Activated gamma-delta T cell treated with anti-CD3 and anti-CD28 coated beads, Interleukin-2, amount 50 U/mL, for 16 hours (primary cell): ENCODE data around the gene TMEM51.
A peak's percentile ranks its signal among the peaks of the same experiment; 100 is the strongest.
"Not testable (repeated sequence)": the region's sequence is repeated elsewhere in the genome, so short reads cannot be mapped to it uniquely, and the experiment has no call there.

ENCODE experiments used
- DNase-seq: peaks from one replicate; pipeline ENCODE4 v3.0.0-alpha.2; 2020; ENCODE audit warnings: low read depth

The TMEM51 gene

DNA sequence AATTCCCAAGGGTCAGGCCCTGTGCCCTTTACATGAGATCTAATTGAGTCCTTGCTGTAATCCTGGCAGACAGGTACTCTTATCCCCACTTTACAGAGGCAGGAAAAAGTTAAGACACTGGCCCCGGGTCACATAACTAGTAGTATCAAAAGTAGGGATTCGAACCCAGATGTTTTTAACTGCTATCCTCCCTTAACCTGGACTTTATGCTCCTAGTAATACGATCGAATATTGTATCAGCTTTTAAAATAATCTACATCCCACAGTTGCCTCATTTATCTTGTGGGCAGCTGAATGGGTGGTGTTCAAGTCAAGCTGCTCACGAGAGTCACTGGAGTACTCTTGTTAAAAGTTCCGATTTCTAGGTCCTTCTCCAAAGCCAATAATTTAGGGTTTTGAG lies 25.5 kb upstream of the TMEM51 start:
- no peak for DNase-seq

DNA sequence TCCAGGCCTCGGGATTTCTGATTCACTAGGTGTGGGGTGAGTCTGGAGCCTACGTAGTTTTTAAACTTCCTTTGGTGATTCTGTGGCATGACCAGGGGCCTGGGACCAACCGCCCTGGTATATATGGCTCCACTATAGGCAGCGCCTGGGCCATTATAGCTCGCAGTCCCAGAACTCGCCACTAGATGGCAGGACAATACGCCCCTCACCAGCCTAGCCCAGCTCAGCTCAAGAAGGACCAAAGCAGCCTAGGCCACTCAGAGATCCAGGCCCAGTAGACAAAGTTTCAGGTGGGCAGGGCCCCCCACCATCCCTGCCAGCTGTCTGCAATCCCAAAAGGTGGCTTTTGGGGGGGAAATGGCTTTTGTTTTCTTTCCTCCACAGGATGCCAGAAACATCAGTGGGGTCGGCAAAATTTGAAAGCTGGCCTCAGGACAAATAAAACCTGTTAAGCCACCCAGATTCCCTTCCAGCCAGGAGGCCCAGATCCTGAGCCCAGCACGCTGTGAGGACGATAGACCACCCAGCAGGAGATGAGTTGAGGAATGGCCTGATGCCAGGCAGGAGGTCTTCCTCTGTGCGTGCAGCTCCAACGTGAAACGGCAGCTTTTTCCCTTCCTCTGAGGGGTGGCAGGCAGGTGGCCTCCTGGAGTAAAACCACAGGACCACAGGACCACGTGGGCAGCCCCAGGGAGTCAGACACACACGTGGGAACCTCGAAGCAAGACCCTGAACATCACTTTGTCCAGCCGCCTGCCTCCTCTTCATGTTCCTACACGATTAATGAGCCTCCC lies 24.8 kb upstream of the TMEM51 start:
- DNase-seq: peak; percentile 53

DNA sequence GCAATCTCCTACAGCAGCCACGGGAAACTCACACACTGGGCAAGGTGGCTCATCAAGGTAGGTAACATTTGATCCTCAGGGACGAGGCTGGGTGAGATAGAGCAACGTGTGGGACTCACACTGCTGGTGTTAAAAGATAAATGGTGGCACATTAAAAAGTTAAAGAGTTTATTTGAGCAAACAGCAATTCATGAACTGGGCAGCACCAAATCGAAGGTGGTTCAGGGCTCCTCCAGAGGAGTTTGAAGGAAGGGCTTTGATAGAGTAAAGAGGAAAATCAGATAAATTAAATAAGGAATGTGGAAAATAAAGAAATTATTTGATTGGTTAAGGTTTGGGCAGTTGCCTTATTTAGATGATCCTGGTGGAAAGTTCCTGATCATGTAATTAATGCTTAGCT lies 23.6 kb upstream of the TMEM51 start:
- DNase-seq: no peak

DNA sequence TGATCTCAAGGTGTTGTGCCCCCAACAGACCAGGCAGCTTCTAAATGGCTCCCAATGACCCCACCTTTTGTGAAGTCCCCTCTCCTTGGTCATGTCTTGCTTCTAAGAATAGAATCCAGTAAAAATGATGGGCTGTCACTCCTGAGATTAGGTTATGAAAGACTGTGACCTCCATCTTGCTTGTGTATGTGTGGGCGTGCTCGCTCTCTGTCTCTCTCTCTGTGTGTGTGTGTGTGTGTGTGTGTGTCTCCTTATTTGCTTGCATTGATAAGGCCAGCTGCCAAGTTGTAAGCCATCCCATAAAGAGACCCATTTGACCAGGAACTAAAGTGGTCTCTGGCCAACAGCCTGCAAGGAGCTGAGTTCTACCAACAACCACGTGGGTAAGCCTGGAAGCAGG lies 22.9 kb upstream of the TMEM51 start:
- no peak for DNase-seq

DNA sequence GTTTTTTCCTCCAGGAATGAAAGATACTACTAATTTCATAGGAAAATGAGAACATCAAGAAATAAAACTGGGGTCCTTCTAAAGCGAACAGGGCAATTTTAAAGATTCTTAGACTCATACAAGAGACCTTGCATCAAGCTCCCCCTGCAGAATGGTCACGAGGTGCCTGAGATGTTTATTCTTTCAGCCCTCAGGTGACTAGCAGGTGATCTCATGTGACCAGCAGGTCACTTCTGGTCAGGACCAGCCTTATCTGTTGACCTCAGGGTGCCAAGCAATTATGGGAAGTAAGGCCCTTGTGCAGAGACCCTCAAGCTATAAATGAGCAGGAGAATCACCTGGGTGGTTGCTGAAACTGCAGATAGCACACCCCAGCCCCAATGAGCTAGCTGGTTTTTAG lies 20.6 kb upstream of the TMEM51 start:
- DNase-seq: no peak

DNA sequence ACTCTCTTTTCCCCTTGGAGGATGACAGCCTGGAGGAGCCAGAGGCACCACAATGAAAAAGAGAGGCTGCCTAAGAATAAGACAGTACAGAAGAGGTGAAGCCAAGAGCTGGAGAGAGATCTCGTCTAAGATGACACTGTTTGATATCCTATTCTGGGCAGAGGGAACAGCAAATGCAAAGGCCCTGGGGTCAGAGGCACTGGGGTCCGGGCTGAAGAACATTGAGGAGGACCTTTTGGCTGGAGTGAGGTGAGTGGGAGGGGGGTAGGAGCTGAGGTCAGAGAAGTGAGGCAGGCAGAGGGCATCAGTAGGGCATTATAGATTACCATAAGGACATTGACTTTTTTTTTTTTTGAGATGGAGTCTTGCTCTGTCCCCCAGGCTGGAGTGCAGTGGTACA lies 19.3 kb upstream of the TMEM51 start:
- DNase-seq: no peak

DNA sequence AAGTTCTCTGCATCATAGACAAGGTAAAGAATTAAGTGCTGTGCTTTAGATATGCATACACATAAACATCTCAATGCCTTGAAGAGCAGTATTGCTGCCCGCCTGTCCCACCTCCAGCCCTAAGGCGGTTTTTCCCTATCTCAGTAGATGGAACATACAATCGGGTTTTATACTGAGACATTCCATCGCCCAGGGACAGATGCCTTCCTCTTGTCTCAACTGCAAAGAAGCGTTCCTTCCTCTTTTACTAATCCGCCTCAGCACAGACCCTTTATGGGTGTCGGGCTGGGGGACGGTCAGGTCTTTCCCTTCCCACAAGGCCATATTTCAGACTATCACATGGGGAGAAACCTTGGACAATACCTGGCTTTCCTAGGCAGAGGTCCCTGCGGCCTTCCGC lies 17.9 kb upstream of the TMEM51 start:
- DNase-seq: not testable (repeated sequence)

DNA sequence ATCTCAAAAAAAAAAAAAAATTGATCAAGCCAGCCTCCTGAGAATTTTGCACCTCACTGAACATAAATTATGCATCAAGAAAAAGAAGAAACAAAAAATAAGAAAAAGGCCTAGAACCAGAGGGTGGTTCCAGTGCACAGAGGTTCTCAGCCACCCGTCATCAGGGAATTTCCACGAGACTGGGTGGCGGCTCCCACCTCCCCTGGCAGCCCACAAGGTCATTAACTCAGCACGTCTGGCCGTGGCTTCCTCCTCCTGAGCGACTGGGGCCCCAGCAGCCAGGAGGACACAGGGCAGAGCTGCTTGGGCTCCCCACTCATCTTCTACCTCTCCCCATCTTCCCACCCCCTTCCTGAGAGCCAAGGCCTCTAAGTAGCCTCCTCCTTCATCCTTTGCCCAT lies 15.7 kb upstream of the TMEM51 start:
- DNase-seq: no peak

DNA sequence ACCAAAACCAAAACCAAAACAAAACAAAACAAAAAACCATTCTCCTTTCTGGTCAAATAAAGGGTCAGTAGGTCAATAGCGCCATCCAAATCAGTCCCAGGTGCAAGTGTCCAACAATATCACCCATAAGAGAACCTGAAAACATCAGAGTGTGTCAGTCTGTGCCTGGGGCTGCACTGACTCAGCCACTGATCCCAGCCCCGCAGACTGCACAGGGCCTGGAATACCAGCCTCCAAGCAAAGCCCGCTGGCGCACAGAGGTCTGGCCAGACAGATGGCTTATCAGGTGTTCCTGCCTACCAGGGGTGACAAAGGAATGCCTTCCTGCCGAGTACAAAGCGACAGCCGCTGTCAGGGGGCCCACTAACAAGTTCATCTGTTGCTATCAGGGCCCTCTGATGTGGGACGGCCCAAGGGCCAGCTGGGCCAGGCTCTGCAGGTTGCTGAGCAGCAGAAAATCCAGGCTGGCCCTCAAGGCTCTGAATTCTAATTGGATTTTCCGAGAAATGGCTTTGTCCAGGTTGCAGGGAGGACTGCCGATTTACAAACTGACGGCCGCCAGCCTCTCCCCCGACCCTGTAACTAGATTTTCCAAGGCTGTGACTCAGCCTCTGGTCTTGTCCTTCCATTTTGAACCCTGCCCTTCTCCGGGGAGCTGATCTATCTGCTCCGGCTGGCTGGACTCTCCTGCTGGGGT lies 13.7 kb upstream of the TMEM51 start:
- DNase-seq: no peak

DNA sequence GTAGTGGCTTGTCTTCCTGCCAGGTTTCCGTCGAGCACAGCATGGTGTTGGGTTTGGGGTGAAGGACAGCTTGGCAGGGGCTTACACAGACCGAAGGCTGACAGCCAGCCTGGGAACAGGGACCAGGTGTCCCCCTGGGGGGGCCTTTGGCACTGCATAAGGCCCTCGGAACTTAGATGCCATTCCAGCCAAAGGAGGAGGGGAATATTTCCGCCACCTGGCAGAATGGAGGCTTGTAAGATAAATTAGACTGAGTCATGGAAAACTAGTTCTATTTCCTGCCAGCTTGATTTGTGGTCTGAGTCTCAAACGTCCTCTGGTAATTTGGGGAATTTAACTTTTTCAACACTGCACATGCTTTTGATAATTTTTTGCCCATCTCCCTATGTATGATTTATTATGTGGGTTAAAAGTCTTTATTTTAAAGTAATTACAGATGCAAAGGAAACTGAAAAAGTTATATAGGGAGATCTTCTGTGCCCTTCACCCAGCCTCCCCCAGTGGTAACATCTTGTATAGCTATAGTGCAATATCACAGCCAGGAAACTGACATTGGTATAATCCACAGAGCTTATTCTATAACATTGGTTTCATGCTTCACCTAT lies 11.5 kb upstream of the TMEM51 start:
- no peak for DNase-seq

DNA sequence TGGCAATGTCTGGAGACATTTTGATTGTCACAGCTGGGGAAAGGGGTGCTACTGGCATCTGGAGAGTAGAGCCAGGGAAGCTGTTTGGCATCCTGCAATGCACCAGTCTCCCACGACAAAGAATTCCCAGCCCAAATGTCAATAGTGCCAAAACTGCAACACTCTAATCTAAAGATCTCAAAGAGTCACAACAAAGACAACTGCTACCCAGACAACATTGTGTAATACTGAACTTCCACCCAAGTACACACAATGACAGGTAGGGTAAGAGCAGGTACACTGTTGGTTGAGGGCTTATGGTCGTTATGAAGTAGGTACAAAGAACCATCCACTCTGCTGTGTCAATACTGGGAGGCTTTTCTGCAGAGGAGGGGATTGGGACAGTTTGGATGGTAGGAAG lies 8.2 kb upstream of the TMEM51 start:
- no peak for DNase-seq

DNA sequence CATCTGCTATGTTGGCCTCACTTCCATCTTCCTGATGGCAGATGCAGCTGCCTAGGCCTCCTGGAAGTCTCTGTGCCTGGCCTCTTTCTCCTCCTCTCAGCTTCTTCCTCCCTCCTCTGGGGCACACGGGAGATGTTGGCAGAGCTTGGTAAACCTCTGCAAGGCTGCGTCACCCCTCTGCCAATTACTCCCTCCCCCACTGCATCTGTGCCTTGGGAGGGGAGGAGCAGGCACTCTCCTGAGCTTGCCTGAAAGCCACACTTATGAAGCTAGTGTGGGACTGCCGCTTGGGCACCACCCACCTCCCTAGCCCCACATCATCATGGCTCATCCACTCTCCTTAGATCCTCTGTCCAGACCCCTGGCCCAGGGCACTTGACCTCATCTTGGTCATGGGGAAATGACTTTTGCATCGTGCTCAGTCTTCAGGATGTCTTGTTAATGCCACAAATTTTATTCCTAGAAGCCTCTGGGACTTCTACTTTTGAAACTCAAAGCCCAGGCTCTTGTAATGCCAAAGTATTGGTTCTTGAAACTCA lies 7.3 kb upstream of the TMEM51 start:
- no peak for DNase-seq

DNA sequence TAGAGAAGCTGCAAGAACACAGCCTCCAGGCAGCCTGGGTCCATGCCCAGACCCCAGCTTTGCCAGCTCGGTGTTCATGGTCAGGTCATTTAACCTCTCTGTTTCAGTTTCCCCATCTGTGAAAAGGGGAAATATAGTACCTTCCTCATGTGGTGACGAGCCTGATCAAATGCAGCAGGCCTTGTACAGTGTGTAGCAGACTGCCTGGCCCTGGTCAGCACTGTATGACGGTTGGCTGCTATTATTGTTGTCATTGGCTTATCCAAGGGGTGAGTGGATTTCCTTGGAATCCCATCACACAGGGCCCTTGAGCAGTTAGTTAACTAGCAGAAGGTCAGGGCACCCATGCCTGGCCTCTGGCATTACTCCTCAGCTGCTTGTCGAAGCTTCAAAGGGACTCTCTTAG lies 6.6 kb upstream of the TMEM51 start:
- no peak for DNase-seq

DNA sequence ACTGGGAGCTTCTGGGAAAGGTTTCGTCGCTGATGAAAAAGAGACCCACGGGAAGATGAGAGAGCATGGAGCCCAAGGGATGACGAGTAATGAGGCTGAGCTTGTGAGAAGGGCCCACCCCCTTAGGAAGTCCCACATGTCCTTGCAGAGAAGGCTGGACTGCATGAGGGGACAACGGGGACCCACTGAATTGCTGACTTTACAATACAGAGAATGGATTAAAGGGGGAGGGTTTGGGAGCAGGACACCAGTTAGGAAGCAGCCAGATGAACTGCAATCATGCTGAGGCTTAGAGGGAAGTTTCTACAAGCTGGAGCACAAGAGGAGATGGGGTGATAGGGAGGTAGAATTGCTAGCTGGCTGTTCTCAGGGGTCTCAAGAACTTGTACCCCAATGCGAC lies 5.5 kb upstream of the TMEM51 start:
- no peak for DNase-seq

DNA sequence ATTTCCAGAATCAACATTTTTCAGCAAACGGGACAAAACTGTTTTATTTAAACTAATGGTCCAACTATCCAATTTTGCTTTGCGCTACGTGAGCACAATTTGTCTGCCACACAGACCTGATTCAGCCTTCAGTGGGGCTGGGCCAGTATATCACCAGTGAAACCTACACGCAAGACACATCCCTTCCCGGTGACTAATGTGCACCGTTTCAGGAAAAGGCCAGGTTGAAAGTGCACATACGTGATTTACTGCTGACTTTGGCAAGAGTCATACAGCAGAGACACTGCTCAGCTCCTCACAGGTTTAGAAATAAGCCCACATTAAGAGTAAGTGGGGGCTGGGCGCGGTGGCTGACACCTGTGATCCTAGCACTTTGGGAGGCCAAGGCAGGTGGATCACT lies 5.1 kb upstream of the TMEM51 start:
- DNase-seq: no peak

DNA sequence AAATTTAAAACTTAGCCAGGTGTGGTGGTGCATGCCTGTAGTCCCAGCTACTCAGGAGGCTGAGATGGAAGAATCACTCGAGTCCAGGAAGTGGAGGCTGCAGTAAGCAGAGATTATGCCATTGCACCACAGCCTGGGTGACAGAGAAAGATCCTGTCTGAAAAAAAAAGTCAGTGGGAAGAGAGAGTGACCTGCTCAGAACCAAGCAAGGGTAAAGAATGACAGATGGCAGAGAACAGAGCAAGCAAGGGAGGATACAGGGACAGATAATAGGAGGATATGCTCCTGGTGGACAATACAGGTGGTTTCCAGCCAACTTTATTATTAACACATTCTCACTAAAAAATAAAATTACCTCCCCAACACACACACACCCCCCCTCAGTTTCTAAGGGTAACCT lies 4.6 kb upstream of the TMEM51 start:
- DNase-seq: no peak

DNA sequence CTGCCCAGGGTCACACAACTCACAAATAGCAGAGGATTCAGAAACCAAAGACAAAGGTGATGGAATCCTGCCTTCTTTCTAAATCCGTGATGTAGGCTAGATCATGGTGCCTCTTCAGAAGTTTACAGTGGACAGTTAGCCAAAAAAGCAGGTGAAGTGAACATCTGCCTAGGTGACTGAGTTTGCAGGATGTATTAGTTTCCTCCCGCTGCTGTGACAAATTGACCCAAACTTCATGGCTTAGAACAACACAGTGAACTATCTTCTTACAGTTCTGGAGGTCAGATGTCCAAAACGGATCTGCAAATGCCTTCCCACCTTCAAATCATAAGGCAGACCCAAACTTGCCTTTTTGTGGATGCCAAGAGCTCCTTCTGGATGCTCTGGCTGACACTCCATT lies 3.2 kb upstream of the TMEM51 start:
- DNase-seq: no peak

DNA sequence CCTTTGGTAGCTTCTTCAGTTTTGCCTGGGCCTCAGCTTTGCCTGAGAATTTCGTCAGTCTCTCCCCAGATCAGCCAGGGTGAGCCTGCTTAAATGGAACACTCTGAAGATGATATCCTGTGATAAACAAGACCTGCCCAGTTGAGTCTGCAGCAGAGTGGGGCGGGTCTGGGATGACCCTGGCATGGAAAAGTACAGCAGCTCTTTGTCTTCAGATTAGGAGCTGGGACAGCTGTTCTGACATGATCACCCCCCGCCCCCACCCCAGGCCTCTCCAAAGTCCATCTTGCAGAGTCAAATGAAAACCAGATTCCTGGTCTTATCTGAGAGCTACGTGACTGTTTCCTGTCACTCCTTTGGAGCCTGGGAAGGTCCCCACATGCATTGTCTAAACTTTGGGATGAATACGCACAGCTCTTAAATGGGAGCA lies 2.2 kb upstream of the TMEM51 start:
- no peak for DNase-seq

DNA sequence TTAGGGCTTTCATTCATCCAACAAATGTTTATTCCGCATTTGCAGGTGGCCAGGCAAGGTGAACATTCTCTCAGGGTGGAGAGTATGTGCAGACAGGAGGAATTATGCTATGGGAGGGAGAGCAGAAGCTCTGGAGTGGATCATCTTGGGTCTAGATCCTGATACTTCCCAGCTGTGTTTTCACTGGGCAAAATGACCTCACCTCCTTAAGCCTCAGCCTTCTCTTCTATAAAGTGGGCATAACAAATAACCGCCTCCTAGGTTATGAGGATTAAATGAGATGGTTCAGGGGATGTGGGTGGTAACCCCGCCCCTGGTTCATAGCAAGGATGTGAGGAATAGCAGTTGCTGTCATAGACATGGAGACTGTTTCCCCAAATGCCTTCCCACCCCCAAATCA lies 1.7 kb upstream of the TMEM51 start:
- no peak for DNase-seq

DNA sequence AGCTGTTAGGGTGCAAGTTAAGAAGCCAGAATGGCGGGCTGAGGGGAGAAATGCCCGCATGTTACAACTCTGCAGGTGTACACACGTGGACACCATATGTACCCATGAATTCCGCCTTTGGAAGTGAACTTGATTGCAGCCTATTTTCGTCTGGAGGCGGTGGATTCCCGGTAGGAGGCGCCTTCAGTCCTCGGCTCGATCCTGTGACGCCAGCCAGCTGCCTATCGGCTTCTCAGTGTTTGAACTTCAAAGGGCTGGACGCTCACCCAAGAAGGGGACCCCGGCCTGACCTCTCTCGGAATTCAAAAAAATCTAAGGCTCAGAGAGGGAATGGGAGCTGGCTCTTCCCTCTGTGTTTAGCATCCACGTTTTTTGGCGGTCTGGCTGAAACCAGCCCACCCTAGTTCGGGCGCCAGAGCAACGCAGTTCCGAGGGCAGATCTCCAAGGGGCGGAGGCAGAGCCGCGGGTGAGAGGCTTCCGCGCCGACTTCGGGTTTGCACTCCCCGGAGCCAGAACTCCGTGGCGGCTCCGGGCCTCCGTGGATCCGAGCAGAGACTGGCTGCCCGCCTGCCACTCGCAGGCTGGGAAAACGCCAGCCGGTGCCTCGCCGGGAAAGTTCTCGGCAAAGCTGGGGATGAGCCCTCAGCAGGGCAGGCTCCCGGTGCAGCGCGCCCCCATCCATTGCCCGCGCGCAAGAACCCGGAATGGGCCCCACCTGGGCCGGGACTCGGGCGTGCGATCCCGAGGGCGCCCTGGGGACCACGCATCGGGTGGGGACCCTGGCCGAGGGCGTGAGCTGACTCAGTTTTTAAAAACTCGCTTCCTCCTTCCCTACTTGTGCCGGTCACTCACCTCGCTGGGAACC lies 996 bp upstream of the TMEM51 start:
- DNase-seq: no peak

DNA sequence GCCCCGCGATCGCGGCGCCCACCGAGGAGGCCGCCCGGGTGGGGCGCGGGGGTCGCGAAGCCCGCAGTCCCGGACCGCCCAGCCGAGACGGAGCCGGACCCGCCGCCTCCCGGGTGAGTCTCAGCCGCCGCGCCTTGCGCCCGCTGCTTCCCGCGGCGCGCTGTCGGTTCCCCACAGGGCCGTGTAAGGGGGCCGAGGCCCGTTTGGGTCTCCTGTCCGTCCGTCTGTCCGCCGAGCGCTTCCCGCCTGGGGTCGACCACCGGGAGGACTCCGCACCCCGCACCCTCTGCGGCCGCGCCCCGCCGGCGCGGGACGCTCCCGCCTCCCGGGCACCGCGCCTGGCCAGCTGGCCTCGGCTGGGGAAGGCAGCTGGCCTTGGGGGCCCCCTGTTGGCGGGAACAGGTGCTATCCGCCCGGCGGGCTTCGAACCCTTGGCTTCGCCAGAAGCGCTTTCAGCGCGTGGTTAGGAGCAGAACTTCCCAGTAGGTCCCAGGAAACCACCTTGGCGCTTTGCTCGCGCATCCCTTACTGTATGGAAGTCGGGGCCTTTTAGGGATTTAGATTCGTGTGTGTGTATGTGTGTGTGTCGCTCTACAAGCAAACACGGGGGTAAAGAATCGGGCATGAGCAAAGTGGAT lies 414 bp downstream of the TMEM51 start:
- no peak for DNase-seq
